ENCODE results near the gene UROS. TPM values are rescaled to one million over a fixed set of nuclear protein-coding genes. Genes with fewer than 3 reads are reported as not detected.

UROS gene
- total RNA-seq, 4 donors from 2014 or later: 54.4 to 74.3 (median 69.6) TPM

DNA sequence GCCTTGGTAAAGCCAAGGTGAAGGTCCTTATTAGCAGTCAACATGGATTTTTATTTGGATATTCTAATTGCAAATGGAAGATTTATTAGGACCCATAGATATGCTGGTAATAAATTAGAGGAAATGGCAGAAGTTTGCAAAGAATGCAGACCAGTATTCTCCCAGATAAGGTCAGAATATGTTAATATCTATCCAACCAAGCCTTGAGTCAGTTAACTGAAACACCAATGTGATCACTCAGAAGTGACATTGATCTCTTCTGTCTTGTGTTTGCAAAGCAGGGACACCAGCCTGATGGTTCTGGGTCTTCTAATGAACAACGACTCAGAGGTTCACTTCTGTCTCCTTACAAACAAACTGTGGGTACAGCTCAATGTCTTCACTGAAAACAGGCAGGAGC lies 21.5 kb downstream of the UROS start:
- H3K4me3 ChIP-seq (replicated peaks in 1 of 3): no peak overlapping the region
- TF ChIP-seq POLR2A (IDR thresholded peaks at IDR 0.05): no peak
- TF ChIP-seq, protein P1, sequence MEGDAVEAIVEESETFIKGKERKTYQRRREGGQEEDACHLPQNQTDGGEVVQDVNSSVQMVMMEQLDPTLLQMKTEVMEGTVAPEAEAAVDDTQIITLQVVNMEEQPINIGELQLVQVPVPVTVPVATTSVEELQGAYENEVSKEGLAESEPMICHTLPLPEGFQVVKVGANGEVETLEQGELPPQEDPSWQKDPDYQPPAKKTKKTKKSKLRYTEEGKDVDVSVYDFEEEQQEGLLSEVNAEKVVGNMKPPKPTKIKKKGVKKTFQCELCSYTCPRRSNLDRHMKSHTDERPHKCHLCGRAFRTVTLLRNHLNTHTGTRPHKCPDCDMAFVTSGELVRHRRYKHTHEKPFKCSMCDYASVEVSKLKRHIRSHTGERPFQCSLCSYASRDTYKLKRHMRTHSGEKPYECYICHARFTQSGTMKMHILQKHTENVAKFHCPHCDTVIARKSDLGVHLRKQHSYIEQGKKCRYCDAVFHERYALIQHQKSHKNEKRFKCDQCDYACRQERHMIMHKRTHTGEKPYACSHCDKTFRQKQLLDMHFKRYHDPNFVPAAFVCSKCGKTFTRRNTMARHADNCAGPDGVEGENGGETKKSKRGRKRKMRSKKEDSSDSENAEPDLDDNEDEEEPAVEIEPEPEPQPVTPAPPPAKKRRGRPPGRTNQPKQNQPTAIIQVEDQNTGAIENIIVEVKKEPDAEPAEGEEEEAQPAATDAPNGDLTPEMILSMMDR (IDR thresholded peaks at IDR 0.05): no peak
- H3K9me3 ChIP-seq: no peaks in the 10 kb centered on the region
- intact Hi-C loops (cut with DNase I): no loop called here
- no peak for DNase-seq
- H3K36me3 ChIP-seq: peaks cover 10 to 24% of the 10 kb centered on the region in 2 donors
- WGBS, 2 donors: 92% methylated on average over 1 of the region's 1 CpG
- no peaks in the 10 kb centered on the region for H3K27me3 ChIP-seq
- H3K27ac ChIP-seq: no peak overlapping the region
- no peaks in the 10 kb centered on the region for H3K4me1 ChIP-seq

DNA sequence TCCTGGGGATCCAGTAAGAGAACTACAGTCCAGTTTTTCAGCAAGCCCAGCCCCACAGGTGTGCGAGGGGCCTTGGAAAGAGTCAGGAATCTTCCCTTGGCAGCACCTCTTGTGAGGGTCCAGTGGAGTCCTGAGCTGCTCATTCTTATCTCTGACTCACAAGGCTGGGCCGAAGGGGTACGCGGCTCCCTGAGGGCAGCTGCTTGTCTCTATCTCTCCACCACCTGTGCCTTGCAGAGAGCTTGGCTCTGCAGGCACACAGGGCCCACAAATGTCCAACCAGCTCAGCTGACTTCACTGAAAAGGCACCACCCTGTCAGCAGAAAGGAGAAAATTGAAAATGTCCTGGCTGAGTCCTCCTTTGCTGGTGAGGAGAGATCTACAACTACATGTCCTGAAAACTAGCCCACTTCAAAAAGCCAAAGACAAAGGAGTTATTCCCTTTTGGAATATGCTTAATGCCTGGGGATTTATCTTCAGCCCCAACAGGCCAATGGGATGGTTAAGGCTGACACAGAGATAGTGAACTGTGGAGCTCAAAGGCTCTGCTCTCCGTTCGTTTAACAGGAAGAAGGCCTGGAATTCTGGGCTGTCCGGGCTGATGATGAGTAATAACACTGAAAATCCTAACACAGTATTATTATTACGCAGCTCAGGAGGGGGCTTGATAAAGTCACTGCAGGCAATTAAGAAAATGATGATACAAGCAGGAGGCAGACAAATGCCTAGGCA lies 23.4 kb downstream of the UROS start:
- H3K27me3 ChIP-seq: no peaks in the 10 kb centered on the region
- WGBS, 2 donors: 92 to 95% methylated on average over 5 to 8 of the region's 8 CpGs
- peaks cover under 1 to 15% of the 10 kb centered on the region in 2 donors for H3K36me3 ChIP-seq
- no peaks in the 10 kb centered on the region for H3K9me3 ChIP-seq
- TF ChIP-seq, protein P1 (IDR thresholded peaks at IDR 0.05): no peak
- TF ChIP-seq POLR2A (IDR thresholded peaks at IDR 0.05): no peak
- no peaks in the 10 kb centered on the region for H3K4me1 ChIP-seq
- no peak overlapping the region for H3K4me3 ChIP-seq (replicated peaks in 1 of 3)
- no peak overlapping the region for H3K27ac ChIP-seq
- no peak for DNase-seq
- intact Hi-C loops (cut with DNase I): no loop called here

DNA sequence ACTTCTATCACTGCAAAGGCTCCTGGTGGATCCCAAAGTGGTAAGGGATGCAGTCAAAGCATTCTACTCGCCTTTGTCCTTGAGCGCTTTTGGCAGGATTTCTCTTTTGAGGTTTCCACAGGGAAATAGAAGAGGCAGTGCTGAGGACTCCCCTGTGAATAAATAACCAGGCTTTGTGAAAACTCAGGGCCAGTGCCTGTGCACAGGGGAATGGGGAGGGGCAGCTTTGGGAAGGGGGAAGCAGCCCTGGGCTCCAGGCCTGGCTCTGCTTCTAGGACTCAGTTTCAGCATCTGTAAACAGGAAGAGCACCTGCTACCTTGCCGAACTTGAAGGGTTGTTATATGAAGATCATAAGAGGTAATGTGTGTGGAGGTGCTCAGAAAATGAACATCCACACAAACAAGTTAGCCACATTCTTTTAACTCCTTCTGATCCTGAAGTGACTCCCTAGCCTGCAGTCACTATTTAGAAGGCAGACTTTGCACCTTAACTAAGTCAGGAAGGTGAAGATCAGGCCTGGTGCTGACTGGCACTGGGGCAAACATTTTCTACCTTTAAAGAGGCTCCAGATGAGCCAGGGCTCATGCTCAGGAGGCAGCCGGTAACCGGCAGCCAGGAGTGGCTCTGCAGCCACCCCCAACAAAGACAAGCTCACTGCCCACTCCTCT lies 24.9 kb downstream of the UROS start:
- 46 to 57% methylated on average over 3 to 5 of the region's 5 CpGs for WGBS, 2 donors
- H3K4me1 ChIP-seq: no peaks in the 10 kb centered on the region
- no peak for TF ChIP-seq POLR2A (IDR thresholded peaks at IDR 0.05)
- TF ChIP-seq, protein P1 (IDR thresholded peaks at IDR 0.05): no peak
- no peak overlapping the region for H3K4me3 ChIP-seq (replicated peaks in 1 of 3)
- H3K36me3 ChIP-seq: peaks cover 11 to 27% of the 10 kb centered on the region in 2 donors
- no peaks in the 10 kb centered on the region for H3K9me3 ChIP-seq
- no peaks in the 10 kb centered on the region for H3K27me3 ChIP-seq
- no peak for DNase-seq
- intact Hi-C loops (cut with DNase I): no loop called here
- no peak overlapping the region for H3K27ac ChIP-seq

DNA sequence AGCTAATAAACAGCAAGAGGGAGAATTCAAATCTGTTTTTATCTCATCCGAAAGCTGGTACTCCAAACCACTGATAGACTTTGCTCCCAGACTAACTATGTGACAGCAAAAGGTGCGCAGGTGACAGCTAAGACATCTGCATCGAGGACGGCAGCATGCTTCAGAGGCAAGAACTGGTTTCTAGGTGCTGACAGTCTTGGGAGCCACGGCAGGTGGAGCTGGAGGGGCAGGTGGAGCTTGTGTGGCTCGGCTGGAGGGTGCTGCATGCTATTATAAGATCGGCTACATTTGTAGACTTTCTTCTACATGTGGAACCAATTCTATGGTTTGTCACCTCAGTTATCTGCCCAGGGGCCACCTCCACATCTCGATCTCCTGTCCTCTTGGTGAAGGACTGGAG lies 25.6 kb downstream of the UROS start:
- no peak for DNase-seq
- H3K27ac ChIP-seq: no peak overlapping the region
- H3K4me3 ChIP-seq (replicated peaks in 1 of 3): no peak overlapping the region
- H3K36me3 ChIP-seq: peaks cover 11 to 28% of the 10 kb centered on the region in 2 donors
- TF ChIP-seq, protein P1 (IDR thresholded peaks at IDR 0.05): no peak
- no peak for TF ChIP-seq POLR2A (IDR thresholded peaks at IDR 0.05)
- H3K4me1 ChIP-seq: no peaks in the 10 kb centered on the region
- no peaks in the 10 kb centered on the region for H3K27me3 ChIP-seq
- H3K9me3 ChIP-seq: no peaks in the 10 kb centered on the region
- WGBS, 2 donors: 95 to 99% methylated on average over 8 of the region's 8 CpGs
- intact Hi-C loops (cut with DNase I): no loop called here

DNA sequence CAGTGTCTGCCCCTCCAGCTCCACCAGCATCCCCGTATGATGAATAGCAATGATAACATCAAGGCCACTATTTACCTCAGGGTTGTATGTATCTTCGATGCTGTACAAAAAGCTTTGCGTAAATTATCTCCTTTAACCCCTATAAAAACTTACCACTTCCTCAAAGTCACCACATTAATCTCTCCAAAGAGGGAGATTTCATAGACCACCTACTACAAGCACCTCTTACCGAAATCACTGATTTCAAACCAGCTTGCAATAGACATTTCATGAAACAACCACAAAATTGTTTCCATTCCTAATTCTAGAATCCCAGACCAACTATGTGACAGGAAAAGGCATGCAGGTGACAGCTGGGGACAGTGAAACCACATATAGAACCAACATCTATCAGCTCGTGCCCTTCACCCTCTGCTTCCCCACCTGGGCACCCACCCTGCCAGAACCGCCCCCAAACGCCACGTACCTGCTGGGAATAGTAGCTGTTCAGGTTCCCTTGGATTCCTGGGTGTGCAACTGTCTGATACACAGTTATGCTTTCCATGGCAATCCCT lies 27.3 kb downstream of the UROS start:
- DNase-seq: no peak
- Histone ChIP-seq H3K36me3 (peaks cover 11 to 34% of the 10 kb centered on the region in 2 donors), H3K27ac (no peak overlapping the region), H3K27me3 (no peaks in the 10 kb centered on the region), H3K9me3 (no peaks in the 10 kb centered on the region), H3K4me1 (no peaks in the 10 kb centered on the region), H3K4me3 (replicated peaks in 1 of 3) (no peak overlapping the region)
- 81 to 91% methylated on average over 8 of the region's 8 CpGs for WGBS, 2 donors
- TF ChIP-seq, protein P1 (IDR thresholded peaks at IDR 0.05): no peak
- no peak for TF ChIP-seq POLR2A (IDR thresholded peaks at IDR 0.05)
- intact Hi-C loops (cut with DNase I): no loop called here

Data from thyroid gland (tissue), 4 donors.